ENCODE results near the gene MAPK9.

Gene MAPK9

GRCh38 chr5:180201051-180201987 lies 90.6 kb downstream of the MAPK9 start:
- DNase-seq, result no peak

GRCh38 chr5:180199390-180199789 lies 92.5 kb downstream of the MAPK9 start:
- no peak for DNase-seq

GRCh38 chr5:180198208-180198607 lies 93.7 kb downstream of the MAPK9 start:
- DNase-seq, result no peak

GRCh38 chr5:180197016-180197702 lies 94.7 kb downstream of the MAPK9 start:
- no peak for DNase-seq

GRCh38 chr5:180194410-180195345 lies 97.2 kb downstream of the MAPK9 start:
- no peak for DNase-seq

- no peak for DNase-seq
Observed at GRCh38 chr5:180193749-180194375, 98.0 kb downstream of the MAPK9 start.

DNA sequence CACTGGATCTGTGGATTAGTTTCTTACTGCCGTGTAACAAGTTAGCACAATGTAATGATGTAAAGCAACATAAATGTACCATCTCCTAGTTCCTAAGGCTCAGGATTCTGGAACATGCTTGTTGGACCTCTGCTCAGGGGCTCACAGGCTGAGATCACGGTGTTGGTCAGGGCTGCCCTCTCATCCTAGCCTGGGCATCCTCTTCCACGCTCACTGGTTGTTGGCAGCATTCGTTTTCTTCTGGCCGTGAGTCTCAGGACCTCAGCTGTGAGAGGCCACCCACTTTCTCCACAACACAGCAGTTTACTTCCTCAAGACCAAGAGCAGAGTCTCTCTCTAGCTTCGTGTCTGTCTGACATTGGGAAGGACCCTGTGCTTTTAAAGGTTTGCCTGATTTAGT lies 100.2 kb downstream of the MAPK9 start:
- no peak for DNase-seq

DNA sequence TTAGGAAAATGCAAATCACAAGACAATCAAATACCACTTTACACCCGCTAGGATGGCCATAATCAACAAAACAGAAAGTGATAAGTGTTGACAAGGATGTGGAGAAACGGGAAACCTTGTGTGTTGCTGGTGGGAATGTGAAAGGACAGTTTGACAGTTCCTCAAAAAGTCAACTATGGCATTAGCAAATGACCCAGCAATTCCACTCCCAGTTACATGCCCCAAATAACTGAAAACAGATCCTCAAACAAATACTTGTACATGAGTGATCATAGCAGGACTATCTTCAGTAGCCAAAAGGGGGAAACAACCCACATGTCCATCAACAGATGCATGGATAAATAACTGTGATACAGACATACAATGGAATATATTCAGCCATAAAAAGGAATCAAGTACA lies 104.1 kb downstream of the MAPK9 start:
- DNase-seq, result no peak
